ENCODE measurements around the gene ARHGAP44.

DNA sequence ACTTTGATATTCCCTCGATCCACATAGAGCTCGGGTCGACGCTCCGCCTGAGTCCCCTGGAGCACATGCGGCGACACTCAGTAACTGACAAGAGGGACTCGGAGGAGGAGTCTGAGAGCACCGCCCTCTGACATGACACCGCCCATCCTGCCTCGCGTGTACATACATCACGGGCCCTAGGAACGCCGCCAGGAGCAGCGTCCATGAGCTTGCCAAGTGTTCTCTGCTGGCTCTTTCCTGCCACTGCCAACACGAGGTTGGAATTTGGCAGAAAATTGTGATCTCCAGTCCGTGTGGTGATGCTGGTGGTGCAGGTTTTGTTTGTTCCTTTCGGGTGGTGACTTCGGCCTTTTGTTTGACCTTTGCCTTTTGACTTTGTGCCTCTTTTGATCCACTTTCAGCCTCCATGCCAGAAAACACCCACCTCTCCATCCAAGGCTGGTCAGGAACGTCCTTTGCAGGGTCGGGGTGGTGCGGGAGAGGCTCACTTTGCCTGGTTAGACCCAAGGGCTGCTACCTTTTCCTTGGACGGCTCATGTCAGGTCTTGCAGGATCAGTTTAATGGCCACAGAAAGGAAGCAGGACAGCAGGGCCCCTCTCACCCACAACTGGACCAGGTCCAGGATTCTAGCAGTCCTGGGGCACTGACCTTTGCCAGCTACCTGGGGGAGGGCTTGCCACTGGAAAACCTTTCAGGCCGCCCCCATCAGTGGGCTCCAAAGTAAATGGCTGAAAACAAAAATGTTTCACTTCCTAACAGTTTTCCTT, 200.9 kb downstream of the ARHGAP44 start:
- TF ChIP-seq EZH2 (IDR thresholded peaks at IDR 0.05; ENCODE audit: low read length) = no peak
- TF ChIP-seq, protein P1, sequence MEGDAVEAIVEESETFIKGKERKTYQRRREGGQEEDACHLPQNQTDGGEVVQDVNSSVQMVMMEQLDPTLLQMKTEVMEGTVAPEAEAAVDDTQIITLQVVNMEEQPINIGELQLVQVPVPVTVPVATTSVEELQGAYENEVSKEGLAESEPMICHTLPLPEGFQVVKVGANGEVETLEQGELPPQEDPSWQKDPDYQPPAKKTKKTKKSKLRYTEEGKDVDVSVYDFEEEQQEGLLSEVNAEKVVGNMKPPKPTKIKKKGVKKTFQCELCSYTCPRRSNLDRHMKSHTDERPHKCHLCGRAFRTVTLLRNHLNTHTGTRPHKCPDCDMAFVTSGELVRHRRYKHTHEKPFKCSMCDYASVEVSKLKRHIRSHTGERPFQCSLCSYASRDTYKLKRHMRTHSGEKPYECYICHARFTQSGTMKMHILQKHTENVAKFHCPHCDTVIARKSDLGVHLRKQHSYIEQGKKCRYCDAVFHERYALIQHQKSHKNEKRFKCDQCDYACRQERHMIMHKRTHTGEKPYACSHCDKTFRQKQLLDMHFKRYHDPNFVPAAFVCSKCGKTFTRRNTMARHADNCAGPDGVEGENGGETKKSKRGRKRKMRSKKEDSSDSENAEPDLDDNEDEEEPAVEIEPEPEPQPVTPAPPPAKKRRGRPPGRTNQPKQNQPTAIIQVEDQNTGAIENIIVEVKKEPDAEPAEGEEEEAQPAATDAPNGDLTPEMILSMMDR (optimal IDR thresholded peaks at IDR 0.05 in 1 of 3, IDR thresholded peaks at IDR 0.05 in 1 of 3, conservative IDR thresholded peaks at IDR 0.05 in 1 of 3; ENCODE audit: extremely low read depth in 1 of 3, insufficient read depth in 2 of 3, low read length in 3 of 3) = no peak
